Forelimb muscle (tissue), 1 donor: ENCODE results near the gene ZNF75A. TPM values are rescaled to one million over a fixed set of nuclear protein-coding genes. Genes with fewer than 3 reads are reported as not detected.

ENCODE experiments used
- polyA plus RNA-seq: library from polyadenylated mRNA; unstranded; fragments of 120-200 nt; gene quantifications from one replicate; pipeline ENCODE4 v1.2.1, GENCODE V29; 2013; ENCODE audit not compliant: insufficient read length

Gene ZNF75A
- polyA plus RNA-seq, 1 donor = 28.8 TPM

Other genes starting within 250 kb of the ZNF75A start
- gene IL32, start 239.9 kb upstream of the ZNF75A start, polyA plus RNA-seq = 121 TPM
- 0.08 TPM for gene ZSCAN10, start 206.2 kb upstream of the ZNF75A start, polyA plus RNA-seq
- 13.0 TPM for gene ZNF205, start 192.9 kb upstream of the ZNF75A start, polyA plus RNA-seq
- gene ZNF213, start 170.5 kb upstream of the ZNF75A start, polyA plus RNA-seq = 12.3 TPM
- not detected for gene OR1F1, start 117.3 kb upstream of the ZNF75A start, polyA plus RNA-seq
- gene ZNF200, start 70.3 kb upstream of the ZNF75A start, polyA plus RNA-seq = 6.3 TPM
- 0.28 TPM for gene MEFV, start 48.9 kb upstream of the ZNF75A start, polyA plus RNA-seq
- gene ZNF263, start 22.0 kb upstream of the ZNF75A start, polyA plus RNA-seq = 29.9 TPM
- gene TIGD7, start 67 bp upstream of the ZNF75A start, polyA plus RNA-seq = 9.0 TPM
- 0.16 TPM for gene OR2C1, start 50.4 kb downstream of the ZNF75A start, polyA plus RNA-seq
- 8.6 TPM for gene ZSCAN32, start 95.5 kb downstream of the ZNF75A start, polyA plus RNA-seq
- gene ZNF174, start 95.7 kb downstream of the ZNF75A start, polyA plus RNA-seq = 8.1 TPM
- 1.7 TPM for gene ZNF597, start 138.0 kb downstream of the ZNF75A start, polyA plus RNA-seq
- 26.0 TPM for gene NAA60, start 138.2 kb downstream of the ZNF75A start, polyA plus RNA-seq
- gene C16orf90, start 190.0 kb downstream of the ZNF75A start, polyA plus RNA-seq = not detected
- 19.7 TPM for gene CLUAP1, start 195.5 kb downstream of the ZNF75A start, polyA plus RNA-seq